Loucy (cell line): ENCODE measurements around the gene HCN2.

Source experiments
- EZH2phosphoT487 ChIP-seq: fragments of 200-600 bp; IDR thresholded peaks from 2 replicates; pipeline ENCODE4 v1.6.1; 2018; ENCODE audit warnings: antibody characterized with exemption, mild to moderate bottlenecking, moderate library complexity, borderline replicate concordance
- TF ChIP-seq, protein P1 (sequence below): fragments of 200-600 bp; sonication (generic); conservative IDR thresholded peaks from 2 replicates; pipeline ENCODE4 v1.5.1; 2014; ENCODE audit warnings: mild to moderate bottlenecking, antibody characterized with exemption, low read length

DNA sequence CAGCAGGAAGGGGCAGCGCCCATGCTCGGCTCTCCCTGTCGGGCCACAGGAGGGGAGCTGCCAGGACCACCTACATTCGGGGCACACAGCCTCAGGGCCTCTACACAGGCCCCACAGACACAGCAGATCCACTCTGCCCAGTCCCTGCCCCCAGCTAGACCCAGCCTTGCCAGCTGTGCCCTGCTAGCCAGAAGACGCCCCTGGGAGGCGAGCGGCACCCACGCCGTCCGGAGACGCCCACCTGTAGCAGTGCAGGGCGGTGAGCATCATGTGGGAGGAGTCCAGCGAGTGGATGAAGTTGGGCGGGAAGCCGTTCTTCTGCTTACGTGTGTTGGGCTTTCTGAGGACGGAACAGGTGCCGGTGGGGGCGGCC lies 28.6 kb downstream of the HCN2 start:
- TF ChIP-seq, protein P1, sequence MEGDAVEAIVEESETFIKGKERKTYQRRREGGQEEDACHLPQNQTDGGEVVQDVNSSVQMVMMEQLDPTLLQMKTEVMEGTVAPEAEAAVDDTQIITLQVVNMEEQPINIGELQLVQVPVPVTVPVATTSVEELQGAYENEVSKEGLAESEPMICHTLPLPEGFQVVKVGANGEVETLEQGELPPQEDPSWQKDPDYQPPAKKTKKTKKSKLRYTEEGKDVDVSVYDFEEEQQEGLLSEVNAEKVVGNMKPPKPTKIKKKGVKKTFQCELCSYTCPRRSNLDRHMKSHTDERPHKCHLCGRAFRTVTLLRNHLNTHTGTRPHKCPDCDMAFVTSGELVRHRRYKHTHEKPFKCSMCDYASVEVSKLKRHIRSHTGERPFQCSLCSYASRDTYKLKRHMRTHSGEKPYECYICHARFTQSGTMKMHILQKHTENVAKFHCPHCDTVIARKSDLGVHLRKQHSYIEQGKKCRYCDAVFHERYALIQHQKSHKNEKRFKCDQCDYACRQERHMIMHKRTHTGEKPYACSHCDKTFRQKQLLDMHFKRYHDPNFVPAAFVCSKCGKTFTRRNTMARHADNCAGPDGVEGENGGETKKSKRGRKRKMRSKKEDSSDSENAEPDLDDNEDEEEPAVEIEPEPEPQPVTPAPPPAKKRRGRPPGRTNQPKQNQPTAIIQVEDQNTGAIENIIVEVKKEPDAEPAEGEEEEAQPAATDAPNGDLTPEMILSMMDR = no peak
- TF ChIP-seq EZH2phosphoT487 = no peak
